Activated T-cell treated with anti-CD3 and anti-CD28 coated beads, Interleukin-2, amount 50 U/mL, for 1 hour (primary cell): ENCODE measurements around the gene VWA7.
"Not testable (repeated sequence)": the region's sequence is repeated elsewhere in the genome, so short reads cannot be mapped to it uniquely, and the experiment has no call there.

ENCODE experiments used
- DNase-seq: peaks from one replicate; pipeline ENCODE4 v3.0.0-alpha.2; 2020

VWA7 gene

GRCh38 chr6:31799781-31800180, 22.7 kb upstream of the VWA7 start:
- DNase-seq = no peak

- DNase-seq = no peak
Measured at GRCh38 chr6:31797588-31797987, 20.5 kb upstream of the VWA7 start.

- DNase-seq = no peak
Measured at GRCh38 chr6:31796993-31797385, 19.9 kb upstream of the VWA7 start.

- DNase-seq = peak; percentile 92
Measured at GRCh38 chr6:31795616-31796298, 18.6 kb upstream of the VWA7 start, which contains the start of gene VARS1. Gene VARS1 (minus strand): TSS chr6:31795752. CDS start chr6:31795217, 535 bp downstream.

- peak; percentile 34 for DNase-seq
Measured at GRCh38 chr6:31794866-31795615, 17.9 kb upstream of the VWA7 start.

- DNase-seq = no peak
Measured at GRCh38 chr6:31794294-31794865, 17.3 kb upstream of the VWA7 start.

GRCh38 chr6:31793927-31794245, 16.8 kb upstream of the VWA7 start:
- not testable (repeated sequence) for DNase-seq

GRCh38 chr6:31792761-31793171, 15.6 kb upstream of the VWA7 start:
- DNase-seq = no peak

- DNase-seq = no peak
Measured at GRCh38 chr6:31792090-31792374, 14.9 kb upstream of the VWA7 start.

GRCh38 chr6:31791324-31792089, 14.4 kb upstream of the VWA7 start:
- peak; percentile 41 for DNase-seq

- no peak for DNase-seq
Measured at GRCh38 chr6:31785475-31785874, 8.3 kb upstream of the VWA7 start.

GRCh38 chr6:31784098-31784925, 7.2 kb upstream of the VWA7 start:
- DNase-seq = no peak

- DNase-seq = no peak
Measured at GRCh38 chr6:31782126-31782855, 5.2 kb upstream of the VWA7 start.

GRCh38 chr6:31781244-31782125, 4.4 kb upstream of the VWA7 start:
- no peak for DNase-seq

- no peak for DNase-seq
Measured at GRCh38 chr6:31780507-31781243, 3.5 kb upstream of the VWA7 start.

- DNase-seq = no peak
Measured at GRCh38 chr6:31779908-31780307, 2.8 kb upstream of the VWA7 start.

GRCh38 chr6:31778999-31779885, 2.1 kb upstream of the VWA7 start:
- no peak for DNase-seq

- DNase-seq = no peak
Measured at GRCh38 chr6:31778193-31778592, 1.1 kb upstream of the VWA7 start.

GRCh38 chr6:31777667-31778050, 531 bp upstream of the VWA7 start:
- no peak for DNase-seq
